Stimulated activated CD4-positive, alpha-beta T cell treated with anti-CD3 and anti-CD28 coated beads, Interleukin-1b, Interleukin-23, amount 100 ng/mL, for 24 hours (primary cell): ENCODE measurements around the gene SUPT6H.
"Not testable (repeated sequence)": the region's sequence is repeated elsewhere in the genome, so short reads cannot be mapped to it uniquely, and the experiment has no call there.

ENCODE experiments used
- DNase-seq, 4 experiments: peaks; one replicate each; pipeline ENCODE4 v3.0.0-alpha.2; 2020; ENCODE audit warnings: low read depth in 4 of 4, low spot score in 1 of 4

Gene SUPT6H

GRCh38 chr17:28734712-28735241, 72.8 kb downstream of the SUPT6H start:
- DNase-seq, result no peak

- DNase-seq, result no peak
Measured at GRCh38 chr17:28735242-28735722, 73.3 kb downstream of the SUPT6H start.

- not testable (repeated sequence) for DNase-seq
Measured at GRCh38 chr17:28735913-28736769, 74.1 kb downstream of the SUPT6H start.

- no peak for DNase-seq
Measured at GRCh38 chr17:28737316-28737715, 75.3 kb downstream of the SUPT6H start.

- no peak for DNase-seq
Measured at GRCh38 chr17:28737770-28738679, 76.0 kb downstream of the SUPT6H start.

- DNase-seq, result no peak
Measured at GRCh38 chr17:28738680-28739384, 76.8 kb downstream of the SUPT6H start.

- DNase-seq, result no peak
Measured at GRCh38 chr17:28740406-28741357, 78.7 kb downstream of the SUPT6H start.

GRCh38 chr17:28741358-28742349, 79.6 kb downstream of the SUPT6H start:
- no peak for DNase-seq

GRCh38 chr17:28743243-28744103, 81.5 kb downstream of the SUPT6H start, which contains the start of gene TRAF4:
TRAF4 (plus strand) TSS chr17:28744011; CDS start chr17:28744113, 102 bp downstream.
- peak in 2 of 4 experiments; percentile 65 to 80 for DNase-seq

- peak in 2 of 4 experiments; percentile 43 to 64 for DNase-seq
Measured at GRCh38 chr17:28744104-28744971, 82.3 kb downstream of the SUPT6H start.

GRCh38 chr17:28744972-28745785, 83.2 kb downstream of the SUPT6H start:
- DNase-seq, result no peak

- no peak for DNase-seq
Measured at GRCh38 chr17:28745786-28746411, 83.9 kb downstream of the SUPT6H start.

GRCh38 chr17:28746611-28747050, 84.6 kb downstream of the SUPT6H start:
- DNase-seq, result no peak

GRCh38 chr17:28747051-28747691, 85.2 kb downstream of the SUPT6H start:
- DNase-seq, result no peak
